A673 (cell line): Measurements from ENCODE around the gene INMT. TPM values are rescaled to one million over a fixed set of nuclear protein-coding genes. Genes with fewer than 3 reads are reported as not detected.

Source experiments
- BruUV-seq: library from RNA; stranded (reverse); fragments of 400-500 nt; replicated peaks from 2 replicates; lab custom pipeline; 2021; lab: Mats Ljungman, UMichigan
- CTCF ChIA-PET: fragments of 300-600 bp; sonication (Branson Sonifier 250); formaldehyde crosslinking; loops from one replicate; lab custom pipeline; 2022; ENCODE audit warnings: antibody characterized with exemption; lab: Charles Lee
- POLR2A ChIA-PET: fragments of 300-600 bp; sonication (Branson Sonifier 250); formaldehyde crosslinking; loops from one replicate; lab custom pipeline; 2022; ENCODE audit warnings: antibody characterized with exemption; ENCODE audit not compliant: low non-redundant PET; lab: Charles Lee
- DNase-seq: peaks from one replicate; pipeline ENCODE4 v3.0.0-alpha.2; 2015; ENCODE audit warnings: low spot score
- H3K27ac ChIP-seq: fragments of 200-600 bp; sonication (generic); 2 replicates; pipeline ENCODE4 v1.5.1; 2016; ENCODE audit warnings: mixed run types, low read depth, mild to moderate bottlenecking, mixed read lengths, antibody characterized with exemption, low read length; ENCODE audit not compliant: poor library complexity, severe bottlenecking
- H3K27me3 ChIP-seq: fragments of 200-600 bp; sonication (generic); replicated peaks from 2 replicates; pipeline ENCODE4 v1.6.1; 2017; ENCODE audit warnings: mixed run types, low read depth, mild to moderate bottlenecking, mixed read lengths, antibody characterized with exemption, low read length; ENCODE audit not compliant: insufficient read depth, poor library complexity
- H3K36me3 ChIP-seq: fragments of 200-600 bp; sonication (generic); 2 replicates; pipeline ENCODE4 v1.6.1; 2016; ENCODE audit warnings: mixed run types, mild to moderate bottlenecking, mixed read lengths, antibody characterized with exemption, low read length; ENCODE audit not compliant: insufficient read depth, poor library complexity, severe bottlenecking
- H3K4me1 ChIP-seq: fragments of 200-600 bp; sonication (generic); 2 replicates; pipeline ENCODE4 v1.6.1; 2017; ENCODE audit warnings: mixed run types, mild to moderate bottlenecking, mixed read lengths, antibody characterized with exemption, low read length; ENCODE audit not compliant: insufficient read depth, poor library complexity, severe bottlenecking
- H3K4me3 ChIP-seq: fragments of 200-600 bp; sonication (generic); 2 replicates; pipeline ENCODE4 v1.5.1; 2016; ENCODE audit warnings: low read depth, mixed run types, mild to moderate bottlenecking, mixed read lengths, low read length; ENCODE audit not compliant: poor library complexity, severe bottlenecking
- H3K9me3 ChIP-seq: fragments of 200-600 bp; sonication (generic); 2 replicates; pipeline ENCODE4 v1.6.1; 2016; ENCODE audit warnings: mixed run types, low read depth, mild to moderate bottlenecking, mixed read lengths, antibody characterized with exemption, low read length; ENCODE audit not compliant: poor library complexity, severe bottlenecking
- CTCF ChIP-seq: fragments of 300-800, 200-600 bp; sonication (generic); conservative IDR thresholded peaks from 2 replicates; pipeline ENCODE4 v1.5.1; 2017; ENCODE audit warnings: low read depth, mild to moderate bottlenecking, antibody characterized with exemption, low read length, moderate library complexity, mixed read lengths
- EZH2 ChIP-seq: fragments of 200-600 bp; sonication (generic); IDR thresholded peaks from 2 replicates; pipeline ENCODE4 v1.6.1; 2017; ENCODE audit warnings: borderline replicate concordance, low read depth, mild to moderate bottlenecking, mixed read lengths, antibody characterized with exemption, low read length; ENCODE audit not compliant: poor library complexity, severe bottlenecking
- intact Hi-C: fragments of 100-400 bp; cut with micrococcal nuclease; formaldehyde crosslinking; loops from one replicate; pipeline ENCODE4 v1.10.0; 2022; ENCODE audit not compliant: unreplicated experiment
- total RNA-seq: library from RNA; stranded (reverse); gene quantifications from 2 replicates; pipeline ENCODE4 v1.2.3, GENCODE V29; 2021

INMT gene
- total RNA-seq, 1 experiment from 2014 or later, result 0.17 TPM

GRCh38 chr7:30705008-30705407 is 46.9 kb upstream of the INMT start:
- no TSS peak for BruUV-seq

DNA sequence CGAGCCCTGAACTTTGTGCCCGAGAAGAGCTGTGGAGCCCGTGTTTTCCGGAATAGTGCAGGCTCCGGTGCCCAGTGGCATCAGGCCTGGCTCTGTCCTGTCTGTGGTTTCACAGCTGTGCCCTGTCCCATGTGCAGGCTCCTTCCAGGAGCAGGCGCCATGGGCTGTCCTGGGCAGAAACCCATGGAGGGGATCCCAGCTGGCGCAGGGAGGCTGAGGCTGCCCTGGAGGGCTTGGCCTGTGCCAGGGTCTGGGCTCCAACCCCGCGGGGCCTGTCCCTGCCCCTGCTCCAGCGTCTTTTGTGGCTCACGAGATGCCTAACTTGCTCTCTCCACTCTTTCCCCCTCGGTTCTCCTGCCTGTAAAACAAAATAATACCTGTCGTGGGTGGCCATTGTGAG is 46.3 kb upstream of the INMT start:
- no peaks in the 10 kb centered on the region for H3K9me3 ChIP-seq
- no peak overlapping the region for H3K27ac ChIP-seq
- CTCF ChIA-PET, result no interaction called here
- no peak for DNase-seq
- no peak for TF ChIP-seq EZH2
- no peak for TF ChIP-seq CTCF
- no peak overlapping the region for H3K4me3 ChIP-seq
- POLR2A ChIA-PET, result no interaction called here
- intact Hi-C loops, result no loop called here
- H3K4me1 ChIP-seq, result no peaks in the 10 kb centered on the region
- H3K27me3 ChIP-seq, result peaks cover 8% of the 10 kb centered on the region
- BruUV-seq, result no TSS peak
- H3K36me3 ChIP-seq, result no peaks in the 10 kb centered on the region

More at GRCh38 chr7:30705008-30705407, 46.9 kb upstream of the INMT start:
- POLR2A ChIA-PET, result no interaction called here
- H3K4me1 ChIP-seq, result no peaks in the 10 kb centered on the region
- H3K36me3 ChIP-seq, result no peaks in the 10 kb centered on the region
- DNase-seq, result no peak
- no peaks in the 10 kb centered on the region for H3K9me3 ChIP-seq
- CTCF ChIA-PET, result no interaction called here
- H3K27ac ChIP-seq, result no peak overlapping the region
- intact Hi-C loops, result no loop called here
- no peak for TF ChIP-seq EZH2
- TF ChIP-seq CTCF, result no peak
- H3K27me3 ChIP-seq, result peaks cover 14% of the 10 kb centered on the region
- no peak overlapping the region for H3K4me3 ChIP-seq

DNA sequence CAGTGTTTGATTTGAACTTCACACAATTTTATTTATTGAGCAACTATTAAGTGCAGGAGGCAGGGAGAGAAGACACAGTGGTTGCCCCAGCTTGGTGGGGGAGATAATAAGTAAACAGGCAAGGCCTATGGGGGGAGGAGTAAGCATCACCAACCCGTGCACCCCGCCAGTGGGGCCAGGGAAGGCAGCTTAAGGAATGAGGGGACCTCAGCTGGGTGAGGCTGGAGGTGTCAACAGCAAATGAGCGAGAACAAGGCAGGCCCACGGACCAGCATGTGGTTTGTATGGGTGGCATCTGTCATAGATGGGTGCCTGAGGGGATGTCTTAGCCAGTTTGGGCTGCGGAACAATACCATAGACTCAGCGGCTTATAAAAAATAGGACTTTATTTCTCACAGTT is 45.6 kb upstream of the INMT start:
- no peaks in the 10 kb centered on the region for H3K36me3 ChIP-seq
- TF ChIP-seq CTCF, result no peak
- no TSS peak for BruUV-seq
- H3K27me3 ChIP-seq, result peaks cover 2% of the 10 kb centered on the region
- intact Hi-C loops, result no loop called here
- CTCF ChIA-PET, result no interaction called here
- H3K27ac ChIP-seq, result no peak overlapping the region
- H3K9me3 ChIP-seq, result no peaks in the 10 kb centered on the region
- DNase-seq, result no peak
- POLR2A ChIA-PET, result no interaction called here
- no peak overlapping the region for H3K4me3 ChIP-seq
- H3K4me1 ChIP-seq, result no peaks in the 10 kb centered on the region
